H1 (cell line): Measurements from ENCODE around the gene KLF5. TPM values are rescaled to one million over a fixed set of nuclear protein-coding genes. Genes with fewer than 3 reads are reported as not detected.

Experiments
- CTCF ChIA-PET: fragments of 300-600 bp; sonication (Branson Sonifier 250); formaldehyde crosslinking; loops from one replicate; lab custom pipeline; 2021; ENCODE audit not compliant: partially characterized antibody; lab: Charles Lee
- POLR2A ChIA-PET: fragments of 300-600 bp; sonication (Branson Sonifier 250); formaldehyde crosslinking; loops from one replicate; lab custom pipeline; 2021; ENCODE audit warnings: inconsistent platforms; ENCODE audit not compliant: partially characterized antibody; lab: Charles Lee
- DNase-seq, 2 experiments: peaks; one replicate each; pipeline versions ENCODE4 v3.0.0 to v3.0.0-alpha.2; 2010 to 2022; ENCODE audit warnings: low spot score in 2 of 2, low read depth in 1 of 2, mixed read lengths in 1 of 2
- FAIRE-seq: peaks from 2 replicates; lab custom pipeline; 2011; peaks lifted over from hg19 to GRCh38; lab: Jason Lieb, UNC
- H2AFZ ChIP-seq: 2 replicates; pipeline ENCODE4 v1.8.1; 2012; ENCODE audit warnings: low read length, inconsistent platforms
- H2AK5ac ChIP-seq: 2 replicates; pipeline ENCODE4 v1.6.1; 2013; ENCODE audit warnings: low read depth, low read length
- H2BK120ac ChIP-seq: replicated peaks from 2 replicates; pipeline ENCODE3; 2013; ENCODE audit warnings: low read depth, low read length, inconsistent platforms
- H2BK12ac ChIP-seq: 2 replicates; pipeline ENCODE4 v1.6.1; 2013; ENCODE audit warnings: low read depth, low read length
- H2BK15ac ChIP-seq: 2 replicates; pipeline ENCODE4 v1.6.1; 2013; ENCODE audit warnings: low read length
- H2BK20ac ChIP-seq: 2 replicates; pipeline ENCODE4 v1.6.1; 2013; ENCODE audit warnings: low read length
- H2BK5ac ChIP-seq: 2 replicates; pipeline ENCODE4 v1.6.1; 2013; ENCODE audit warnings: low read depth, low read length
- H3K14ac ChIP-seq: 2 replicates; pipeline ENCODE4 v1.6.1; 2013; ENCODE audit warnings: inconsistent platforms; ENCODE audit not compliant: insufficient read length
- H3K18ac ChIP-seq: 2 replicates; pipeline ENCODE4 v1.6.1; 2013; ENCODE audit warnings: low read length; ENCODE audit errors: extremely low read depth
- H3K23ac ChIP-seq: 2 replicates; pipeline ENCODE4 v1.6.1; 2013; ENCODE audit warnings: inconsistent platforms; ENCODE audit not compliant: insufficient read length
- H3K23me2 ChIP-seq: 2 replicates; pipeline ENCODE4 v1.6.1; 2013; ENCODE audit warnings: low read depth, low read length
- H3K27ac ChIP-seq: 2 replicates; pipeline ENCODE4 v1.6.1; 2011; ENCODE audit warnings: low read depth, low read length, inconsistent platforms
- H3K27me3 ChIP-seq, 4 experiments: replicated peaks in 1 of 4; 1 replicate in 1 of 4; 2 replicates in 3 of 4; pipeline versions ENCODE4 v1.6.1 to v1.8.1; 2011 to 2013; ENCODE audit warnings: low read length in 3 of 4, mild to moderate bottlenecking in 3 of 4, inconsistent platforms in 2 of 4, mixed read lengths in 2 of 4, moderate library complexity in 1 of 4; ENCODE audit not compliant: control insufficient read depth in 3 of 4, insufficient read depth in 3 of 4; ENCODE audit errors: extremely low read depth in 1 of 4
- H3K36me3 ChIP-seq, 4 experiments: 2 replicates each; pipeline versions ENCODE4 v1.6.1 to v1.8.1; 2011 to 2013; ENCODE audit warnings: mild to moderate bottlenecking in 4 of 4, low read length in 3 of 4, moderate library complexity in 2 of 4, control low read depth in 1 of 4, inconsistent platforms in 1 of 4; ENCODE audit not compliant: insufficient read depth in 4 of 4, control insufficient read depth in 2 of 4
- H3K4ac ChIP-seq: replicated peaks from 2 replicates; pipeline ENCODE3; 2013; ENCODE audit warnings: low read length, low read depth, mixed read lengths, inconsistent platforms; ENCODE audit not compliant: insufficient read length
- H3K4me1 ChIP-seq, 4 experiments: replicated peaks in 1 of 4; 1 replicate in 1 of 4; 2 replicates in 3 of 4; pipeline versions ENCODE4 v1.6.1 to v1.8.1; 2011 to 2013; ENCODE audit warnings: low read length in 3 of 4, inconsistent platforms in 2 of 4, mixed read lengths in 1 of 4; ENCODE audit not compliant: insufficient read depth in 4 of 4, control insufficient read depth in 3 of 4
- H3K4me2 ChIP-seq, 2 experiments: 2 replicates each; pipeline versions ENCODE4 v1.6.1 to v1.8.1; 2011 to 2013; ENCODE audit warnings: low read depth in 2 of 2, low read length in 2 of 2, control low read depth in 1 of 2, inconsistent platforms in 1 of 2, mild to moderate bottlenecking in 1 of 2; ENCODE audit not compliant: insufficient read depth in 1 of 2
- H3K4me3 ChIP-seq, 4 experiments: fragments of 200-600, 300-600 bp in 1 of 4; sonication (generic), shearing (Covaris generic), sonication (Bioruptor Twin) in 1 of 4; 2 replicates each; pipeline versions ENCODE4 v1.5.1 to v1.8.1; 2011 to 2016; ENCODE audit warnings: low read length in 4 of 4, low read depth in 3 of 4, control low read depth in 2 of 4, inconsistent platforms in 2 of 4, mild to moderate bottlenecking in 2 of 4, mixed read lengths in 1 of 4, moderate library complexity in 1 of 4; ENCODE audit not compliant: insufficient read depth in 2 of 4; ENCODE audit errors: extremely low read depth in 1 of 4
- H3K56ac ChIP-seq: replicated peaks from 2 replicates; pipeline ENCODE3; 2013; ENCODE audit warnings: low read depth, mild to moderate bottlenecking, mixed read lengths, low read length, inconsistent platforms; ENCODE audit not compliant: insufficient read length
- H3K79me1 ChIP-seq: 2 replicates; pipeline ENCODE4 v1.6.1; 2013; ENCODE audit warnings: low read depth, low read length, control low read depth
- H3K79me2 ChIP-seq, 2 experiments: 2 replicates each; pipeline versions ENCODE4 v1.6.1 to v1.8.1; 2012 to 2013; ENCODE audit warnings: low read length in 2 of 2, mild to moderate bottlenecking in 2 of 2, inconsistent platforms in 1 of 2; ENCODE audit not compliant: insufficient read depth in 2 of 2, control insufficient read depth in 1 of 2
- H3K9ac ChIP-seq, 4 experiments: replicated peaks in 1 of 4; 1 replicate in 1 of 4; 2 replicates in 3 of 4; pipeline versions ENCODE4 v1.6.1 to v1.8.1; 2011 to 2013; ENCODE audit warnings: low read depth in 3 of 4, low read length in 3 of 4, control low read depth in 2 of 4, mild to moderate bottlenecking in 2 of 4, moderate library complexity in 2 of 4, inconsistent platforms in 1 of 4; ENCODE audit errors: extremely low read depth in 1 of 4
- H3K9me3 ChIP-seq, 2 experiments: 2 replicates each; pipeline versions ENCODE4 v1.6.1 to v1.8.1; 2012 to 2013; ENCODE audit warnings: mild to moderate bottlenecking in 2 of 2, moderate library complexity in 2 of 2, control low read depth in 1 of 2, inconsistent platforms in 1 of 2, low read depth in 1 of 2, low read length in 1 of 2, mixed read lengths in 1 of 2; ENCODE audit not compliant: insufficient read depth in 2 of 2
- H4K20me1 ChIP-seq, 2 experiments: replicated peaks in 1 of 2; 2 replicates each; pipeline versions ENCODE3 to v1.8.1; 2011 to 2013; ENCODE audit warnings: inconsistent platforms in 2 of 2, low read length in 2 of 2, mild to moderate bottlenecking in 1 of 2; ENCODE audit not compliant: insufficient read depth in 2 of 2, control insufficient read depth in 1 of 2
- H4K5ac ChIP-seq: 2 replicates; pipeline ENCODE4 v1.6.1; 2013; ENCODE audit warnings: low read length, low read depth, mixed read lengths, inconsistent platforms; ENCODE audit not compliant: insufficient read length
- H4K8ac ChIP-seq: 2 replicates; pipeline ENCODE4 v1.8.0; 2013; ENCODE audit warnings: mild to moderate bottlenecking, moderate library complexity, low read length, inconsistent platforms; ENCODE audit not compliant: insufficient read depth; ENCODE audit errors: extremely low read depth
- H4K91ac ChIP-seq: replicated peaks from 2 replicates; pipeline ENCODE3; 2013; ENCODE audit warnings: low read length, mixed read lengths, inconsistent platforms; ENCODE audit not compliant: insufficient read length
- CBX8 ChIP-seq: fragments of 300-800, 300-1000 bp; sonication (generic); IDR thresholded peaks from 2 replicates; pipeline ENCODE4 v1.7.1; 2016; ENCODE audit warnings: low read depth, low read length, borderline replicate concordance
- MAFK ChIP-seq: IDR thresholded peaks from 2 replicates; pipeline ENCODE4 v1.6.1; 2012; ENCODE audit warnings: low read depth, mild to moderate bottlenecking, improper control_type of control experiment, low read length
- MAX ChIP-seq: IDR thresholded peaks from 2 replicates; pipeline ENCODE4 v1.6.1; 2012; ENCODE audit warnings: inconsistent platforms
- SIRT6 ChIP-seq: IDR thresholded peaks from one replicate; pipeline ENCODE4 v1.7.1; 2012; ENCODE audit warnings: low read length, inconsistent platforms
- TAF1 ChIP-seq: IDR thresholded peaks from 2 replicates; pipeline ENCODE4 v1.6.1; 2011; ENCODE audit warnings: mild to moderate bottlenecking, low read depth, low read length
- TBP ChIP-seq: IDR thresholded peaks from 2 replicates; pipeline ENCODE4 v1.6.1; 2011; ENCODE audit warnings: low read depth, low read length, improper control_type of control experiment
- TEAD4 ChIP-seq: IDR thresholded peaks from 2 replicates; pipeline ENCODE4 v1.6.1; 2012; ENCODE audit warnings: low read depth, low read length, inconsistent platforms, mixed read lengths
- YY1 ChIP-seq: IDR thresholded peaks from 2 replicates; pipeline ENCODE4 v1.6.1; 2011; ENCODE audit warnings: low read depth, mild to moderate bottlenecking, low read length
- WGBS, 2 experiments: shearing (Covaris generic) in 1 of 2; methylation state at CpG; one replicate each; pipeline versions ENCODE4 v1.1.6 to v1.1.7; 2013 to 2015; ENCODE audit warnings: low lambda C conversion rate in 2 of 2, mixed read lengths in 2 of 2, inconsistent platforms in 1 of 2, low coverage in 1 of 2, missing lambda C conversion rate in 1 of 2; ENCODE audit not compliant: insufficient replicate concordance in 2 of 2, insufficient coverage in 1 of 2, insufficient read length in 1 of 2; ENCODE audit errors: extremely low coverage in 1 of 2, missing lambda C conversion rate in 1 of 2; 5-methylcytosine and 5-hydroxymethylcytosine counted together
- polyA plus RNA-seq, 7 experiments: library from polyadenylated mRNA; depleted of rRNA in 3 of 7; stranded (reverse) in 5 of 7; unstranded in 2 of 7; fragments of >200 nt in 5 of 7; fragments of 200-250 nt in 2 of 7; gene quantifications; 1 replicate in 5 of 7; 2 replicates in 1 of 7; 4 replicates in 1 of 7; pipeline versions ENCODE4 v1.2.1 to v1.2.3, GENCODE V29; 2011 to 2013; ENCODE audit warnings: missing spikeins in 2 of 7, mixed read lengths in 2 of 7
- total RNA-seq: library from RNA; stranded (reverse); fragmentation: NEBNext Ultra II Directional; extraction: Animal tissue kit (Norgen Biotek cat#: 25700); gene quantifications from 2 replicates; pipeline ENCODE4 v1.2.1, GENCODE V29; 2021

The KLF5 gene
- total and polyA plus RNA-seq, 2 of the 8 experiments (the other 6 are each of a cell fraction or from before 2014, with no cell fraction given) = 1.2 to 2.3 TPM

- H2BK15ac ChIP-seq = no peak overlapping the region
- DNase-seq (peak in 1 of 2 experiments; percentile 56), FAIRE-seq (no peak)
- no peaks in the 10 kb centered on the region for H3K36me3 ChIP-seq
- H2BK120ac ChIP-seq = no peak overlapping the region
- H3K14ac ChIP-seq = no peak overlapping the region
- peaks cover 0 to 2% (median under 1%) of the 10 kb centered on the region in 4 experiments; a peak in 5 of 7 replicates for H3K4me1 ChIP-seq
- peak overlapping the region; percentile 91; the same call in 1 of the 2 replicates for H3K18ac ChIP-seq
- no peak overlapping the region for H3K27ac ChIP-seq
- no peak overlapping the region for H2AFZ ChIP-seq
- ChIA-PET POLR2A (interaction anchor here (0.6 to 2.0 kb wide), 6 partner anchors 10 to 666 kb away, joined by 3 to 8 read pairs (median 6); partner anchors contain the start of gene KLF5), CTCF (interaction anchor here (1.3 kb wide), 1 partner anchor 16 kb away, joined by 3 read pairs; no protein-coding TSS in a partner anchor)
- H3K56ac ChIP-seq = no peak overlapping the region
- no peak overlapping the region for H4K5ac ChIP-seq
- H4K8ac ChIP-seq = peak overlapping the region; percentile 71; the same call in 1 of the 2 replicates
- H4K20me1 ChIP-seq = no peaks in the 10 kb centered on the region
- H2AK5ac ChIP-seq = no peak overlapping the region
- no peak overlapping the region; the same call in 1 of the 2 replicates for H2BK5ac ChIP-seq
- H3K79me1 ChIP-seq = no peaks in the 10 kb centered on the region
- peaks cover 0 to 2% (median 0%) of the 10 kb centered on the region in 4 experiments; a peak in 3 of 7 replicates for H3K27me3 ChIP-seq
- peak overlapping the region; percentile 14 to 54 (median 38); a peak in 6 of 8 replicates for H3K4me3 ChIP-seq
- H2BK12ac ChIP-seq = no peak overlapping the region; the same call in 1 of the 2 replicates
- no peak overlapping the region for H3K23ac ChIP-seq
- H3K4me2 ChIP-seq = peak overlapping the region; percentile 56 to 67
- H4K91ac ChIP-seq = no peak overlapping the region
- H3K4ac ChIP-seq = no peak overlapping the region
- peak overlapping the region in 1 of 4 experiments; percentile 56; a peak in 1 of 7 replicates for H3K9ac ChIP-seq
- no peaks in the 10 kb centered on the region for H3K9me3 ChIP-seq
- no peak overlapping the region for H2BK20ac ChIP-seq
- 0 out of 2 replicates have a peak, but pooled peaks cover 2% of the 10 kb centered on the region for H3K23me2 ChIP-seq
- H3K79me2 ChIP-seq = no peaks in the 10 kb centered on the region
- 5% methylated on average over 18 of the region's 18 CpGs; no CpG with 5 or more reads in 1 of the 2 experiments for whole genome bisulfite sequencing, 2 experiments
- no peak for TF ChIP-seq YY1
- peak; percentile 42; the same call in 1 of the 2 replicates for TF ChIP-seq TBP
- TF ChIP-seq MAX = 0 out of 2 replicates have a peak, but pooled peaks have one; percentile 29
- no peak for TF ChIP-seq CBX8
- TF ChIP-seq TAF1 = 0 out of 2 replicates have a peak, but pooled peaks have one; percentile 44
- no peak for TF ChIP-seq MAFK
- TF ChIP-seq TEAD4 = no peak
- TF ChIP-seq SIRT6 = no peak
Measured at GRCh38 chr13:73075546-73075945, 16.7 kb downstream of the KLF5 start.
